Measurements from ENCODE around the gene APIP. TPM values are rescaled to one million over a fixed set of nuclear protein-coding genes. Genes with fewer than 3 reads are reported as not detected.

APIP gene
- total and polyA plus RNA-seq, 2 of the 8 experiments (the other 6 are each of a cell fraction or from before 2014, with no cell fraction given) = 10.4 to 25.7 TPM

GRCh38 chr11:34957606-34958005 is 41.4 kb upstream of the APIP start:
- no peak overlapping the region for H4K91ac ChIP-seq (replicated peaks; ENCODE audit: insufficient read length, low read length)
- no peaks in the 10 kb centered on the region for H3K79me1 ChIP-seq (ENCODE audit: low read depth, low read length)
- no peaks in the 10 kb centered on the region for H3K9me3 ChIP-seq (ENCODE audit: insufficient read depth in 2 of 2, low read depth in 1 of 2, low read length in 1 of 2)
- no peak overlapping the region for H3K56ac ChIP-seq (replicated peaks; ENCODE audit: insufficient read length, low read depth, low read length)
- no peak overlapping the region for H2BK5ac ChIP-seq (ENCODE audit: low read depth, low read length)
- no peaks in the 10 kb centered on the region for H3K4me1 ChIP-seq (replicated peaks in 1 of 4; ENCODE audit: control insufficient read depth in 3 of 4, insufficient read depth in 4 of 4, low read length in 3 of 4)
- no peak overlapping the region for H3K4ac ChIP-seq (replicated peaks; ENCODE audit: insufficient read length, low read depth, low read length)
- H3K23me2 ChIP-seq (ENCODE audit: low read depth, low read length) = no peaks in the 10 kb centered on the region
- CTCF ChIA-PET (ENCODE audit: partially characterized antibody) = no interaction called here
- WGBS, 2 experiments (ENCODE audit: extremely low coverage in 1 of 2, insufficient coverage in 1 of 2, insufficient read length in 1 of 2, insufficient replicate concordance in 2 of 2, low coverage in 1 of 2, low lambda C conversion rate in 2 of 2, missing lambda C conversion rate in 1 of 2) = 96% methylated on average over 3 of the region's 3 CpGs; no CpG with 5 or more reads in 1 of the 2 experiments
- no peak overlapping the region for H2BK12ac ChIP-seq (ENCODE audit: low read depth, low read length)
- TF ChIP-seq SUZ12 (IDR thresholded peaks at IDR 0.05; ENCODE audit: low read length) = no peak
- TF ChIP-seq TAF1 (IDR thresholded peaks at IDR 0.05; ENCODE audit: low read depth, low read length) = no peak
- TF ChIP-seq YY1 (IDR thresholded peaks at IDR 0.05; ENCODE audit: low read depth, low read length) = no peak
- H3K4me3 ChIP-seq (ENCODE audit: extremely low read depth in 1 of 4, insufficient read depth in 2 of 4, low read depth in 3 of 4, low read length in 4 of 4) = no peak overlapping the region
- no peaks in the 10 kb centered on the region; a peak in 2 of 8 replicates for H3K36me3 ChIP-seq (ENCODE audit: control insufficient read depth in 2 of 4, insufficient read depth in 4 of 4, low read length in 3 of 4)
- H2BK120ac ChIP-seq (replicated peaks; ENCODE audit: low read depth, low read length) = no peak overlapping the region
- no peak overlapping the region for H3K4me2 ChIP-seq (ENCODE audit: insufficient read depth in 1 of 2, low read depth in 2 of 2, low read length in 2 of 2)
- DNase-seq (ENCODE audit: low read depth in 1 of 2, low spot score in 2 of 2) (no peak), FAIRE-seq (no peak)
- H2BK20ac ChIP-seq (ENCODE audit: low read length) = no peak overlapping the region
- POLR2A ChIA-PET (ENCODE audit: partially characterized antibody) = no interaction called here
- H3K27ac ChIP-seq (ENCODE audit: low read depth, low read length) = no peak overlapping the region
- H2AFZ ChIP-seq (ENCODE audit: low read length) = no peak overlapping the region
- no peaks in the 10 kb centered on the region for H3K79me2 ChIP-seq (ENCODE audit: control insufficient read depth in 1 of 2, insufficient read depth in 2 of 2, low read length in 2 of 2)
- no peak overlapping the region for H3K18ac ChIP-seq (ENCODE audit: extremely low read depth, low read length)
- H3K14ac ChIP-seq (ENCODE audit: insufficient read length) = no peak overlapping the region
- no peak overlapping the region for H3K23ac ChIP-seq (ENCODE audit: insufficient read length)
- H3K9ac ChIP-seq (replicated peaks in 1 of 4; ENCODE audit: extremely low read depth in 1 of 4, low read depth in 3 of 4, low read length in 3 of 4) = no peak overlapping the region
- no peak overlapping the region for H2BK15ac ChIP-seq (ENCODE audit: low read length)
- no peaks in the 10 kb centered on the region for H4K20me1 ChIP-seq (replicated peaks in 1 of 2; ENCODE audit: control insufficient read depth in 1 of 2, insufficient read depth in 2 of 2, low read length in 2 of 2)
- H2AK5ac ChIP-seq (ENCODE audit: low read depth, low read length) = no peak overlapping the region
- H4K8ac ChIP-seq (ENCODE audit: extremely low read depth, insufficient read depth, low read length) = no peak overlapping the region
- H3K27me3 ChIP-seq (replicated peaks in 1 of 4; ENCODE audit: control insufficient read depth in 3 of 4, extremely low read depth in 1 of 4, insufficient read depth in 3 of 4, low read length in 3 of 4) = peaks cover 0 to 1% (median 0%) of the 10 kb centered on the region in 4 experiments; a peak in 1 of 7 replicates
- no peak overlapping the region for H4K5ac ChIP-seq (ENCODE audit: insufficient read length, low read depth, low read length)
